HepG2 (cell line): ENCODE measurements around the gene DVL3. TPM values are rescaled to one million over a fixed set of nuclear protein-coding genes. Genes with fewer than 3 reads are reported as not detected.

Experiments used
- NAIF1 ChIP-seq: sonication (generic); formaldehyde crosslinking; IDR thresholded peaks from 2 replicates; pipeline ENCODE4 v1.5.0; 2020; ENCODE audit warnings: mild to moderate bottlenecking, missing genetic modification reagents, borderline replicate concordance
- PBX2 ChIP-seq: IDR thresholded peaks from 2 replicates; pipeline ENCODE4 v1.6.1; 2016; ENCODE audit warnings: control low read depth
- TEAD3 ChIP-seq: optimal IDR thresholded peaks from 2 replicates; pipeline ENCODE3; 2016; ENCODE audit warnings: borderline replicate concordance
- TEF ChIP-seq: sonication (generic); formaldehyde crosslinking; IDR thresholded peaks from 2 replicates; pipeline ENCODE4 v1.5.0; 2020; ENCODE audit warnings: missing genetic modification reagents
- THAP7 ChIP-seq: sonication (generic); formaldehyde crosslinking; IDR thresholded peaks from 2 replicates; pipeline ENCODE4 v1.8.1; 2023; ENCODE audit warnings: mild to moderate bottlenecking, missing genetic modification reagents
- ZBTB37 ChIP-seq: sonication (generic); formaldehyde crosslinking; IDR thresholded peaks from 2 replicates; pipeline ENCODE4 v1.4.0; 2020; ENCODE audit warnings: mild to moderate bottlenecking, missing genetic modification reagents
- ZNF142 ChIP-seq: sonication (generic); formaldehyde crosslinking; IDR thresholded peaks from 2 replicates; pipeline ENCODE4 v1.4.0; 2020; ENCODE audit warnings: missing genetic modification reagents
- ZNF264 ChIP-seq: sonication (generic); formaldehyde crosslinking; IDR thresholded peaks from 2 replicates; pipeline ENCODE4 v1.4.0; 2020; ENCODE audit warnings: missing genetic modification reagents
- ZNF547 ChIP-seq: sonication (generic); formaldehyde crosslinking; IDR thresholded peaks from 2 replicates; pipeline ENCODE4 v1.5.1; 2020; ENCODE audit warnings: mild to moderate bottlenecking, missing genetic modification reagents
- ZNF580 ChIP-seq: IDR thresholded peaks from 2 replicates; pipeline ENCODE4 v1.6.1; 2016; ENCODE audit warnings: low read depth, borderline replicate concordance
- ZNF710 ChIP-seq: sonication (generic); formaldehyde crosslinking; IDR thresholded peaks from 2 replicates; pipeline ENCODE4 v1.5.0; 2020; ENCODE audit warnings: mild to moderate bottlenecking, missing genetic modification reagents, borderline replicate concordance
- ZNF720 ChIP-seq: sonication (generic); formaldehyde crosslinking; IDR thresholded peaks from 2 replicates; pipeline ENCODE4 v1.4.0; 2020; ENCODE audit warnings: missing genetic modification reagents
- ZNF747 ChIP-seq: sonication (generic); formaldehyde crosslinking; IDR thresholded peaks from 2 replicates; pipeline ENCODE4 v1.8.1; 2023; ENCODE audit warnings: missing genetic modification reagents, mild to moderate bottlenecking, borderline replicate concordance
- ZNF841 ChIP-seq: sonication (generic); formaldehyde crosslinking; IDR thresholded peaks from 2 replicates; pipeline ENCODE4 v1.8.1; 2023; ENCODE audit warnings: missing genetic modification reagents, borderline replicate concordance
- ZNF850 ChIP-seq: sonication (generic); formaldehyde crosslinking; conservative IDR thresholded peaks from 2 replicates; pipeline ENCODE4 v1.9.0; 2021; ENCODE audit warnings: mild to moderate bottlenecking, missing genetic modification reagents
- ZNF878 ChIP-seq: sonication (generic); formaldehyde crosslinking; IDR thresholded peaks from 2 replicates; pipeline ENCODE4 v1.8.1; 2023; ENCODE audit warnings: mild to moderate bottlenecking, missing genetic modification reagents, moderate library complexity
- polyA plus RNA-seq, 8 experiments: library from polyadenylated mRNA; depleted of rRNA in 3 of 8; stranded (reverse) in 7 of 8; unstranded in 1 of 8; fragments of >200 nt; fragmentation: Illumina TruSeq in 4 of 8; extraction: Trizol in 4 of 8; gene quantifications; 2 replicates each; pipeline versions ENCODE4 v1.2.1 to v1.2.3, GENCODE V29; 2011 to 2016; ENCODE audit warnings: low read depth in 4 of 8, missing spikeins in 1 of 8, mixed read lengths in 1 of 8; ENCODE audit not compliant: insufficient read depth in 1 of 8
- total RNA-seq, 5 experiments: library from RNA; depleted of rRNA; stranded (reverse); fragments of >200 nt; fragmentation: Illumina TruSeq; extraction: Trizol; gene quantifications; 2 replicates each; pipeline ENCODE4 v1.2.3, GENCODE V29; 2016; ENCODE audit warnings: low read depth in 1 of 5

DVL3 gene
- total and polyA plus RNA-seq, 2 of the 13 experiments (the other 11 are each of a cell fraction or from before 2014, with no cell fraction given): 29.0 to 36.1 TPM

GRCh38 chr3:184174646-184175492 lies 19.7 kb downstream of the DVL3 start, which contains the start of gene AP2M1 (continued):
- no peak for TF ChIP-seq ZNF142 (CRISPR knock-in tag)
- TF ChIP-seq ZBTB37 (CRISPR knock-in tag): no peak
- TF ChIP-seq ZNF580 (CRISPR knock-in tag): no peak
- peak; percentile 72; the same call in 1 of the 2 replicates for TF ChIP-seq ZNF710 (CRISPR knock-in tag)
- no peak for TF ChIP-seq ZNF841 (CRISPR knock-in tag)
- TF ChIP-seq ZNF747: peak; percentile 10; the same call in 1 of the 2 replicates
- peak; percentile 80 for TF ChIP-seq TEAD3 (CRISPR knock-in tag)
- peak; percentile 67; the same call in 1 of the 2 replicates for TF ChIP-seq THAP7 (CRISPR knock-in tag)
- no peak for TF ChIP-seq ZNF264 (CRISPR knock-in tag)
- no peak for TF ChIP-seq ZNF878 (CRISPR knock-in tag)
- TF ChIP-seq ZNF850 (CRISPR knock-in tag): no peak
- TF ChIP-seq ZNF720: no peak
- TF ChIP-seq TEF (CRISPR knock-in tag): no peak
- no peak for TF ChIP-seq PBX2 (CRISPR knock-in tag)
- peak; percentile 29; the same call in 1 of the 2 replicates for TF ChIP-seq ZNF547 (CRISPR knock-in tag)
- TF ChIP-seq NAIF1 (CRISPR knock-in tag): no peak
